Measurements from ENCODE around the gene FGD1. TPM values are rescaled to one million over a fixed set of nuclear protein-coding genes. Genes with fewer than 3 reads are reported as not detected.

The FGD1 gene
- total and polyA plus RNA-seq, 2 of the 8 experiments (the other 6 are each of a cell fraction or from before 2014, with no cell fraction given), result 6.8 to 34.9 TPM

- ChIA-PET CTCF (ENCODE audit: partially characterized antibody) (no interaction called here), POLR2A (ENCODE audit: partially characterized antibody) (interaction anchor here (0.6 kb wide), 1 partner anchor 645 kb away, joined by 3 read pairs; no protein-coding TSS in a partner anchor)
- no peaks in the 10 kb centered on the region for H3K36me3 ChIP-seq (ENCODE audit: control insufficient read depth in 2 of 4, insufficient read depth in 4 of 4, low read length in 3 of 4)
- H2BK15ac ChIP-seq (ENCODE audit: low read length), result no peak overlapping the region
- no peak overlapping the region for H3K4me2 ChIP-seq (ENCODE audit: insufficient read depth in 1 of 2, low read depth in 2 of 2, low read length in 2 of 2)
- no peaks in the 10 kb centered on the region for H4K20me1 ChIP-seq (replicated peaks in 1 of 2; ENCODE audit: control insufficient read depth in 1 of 2, insufficient read depth in 2 of 2, low read length in 2 of 2)
- no peak overlapping the region for H2BK20ac ChIP-seq (ENCODE audit: low read length)
- no peak overlapping the region for H2BK12ac ChIP-seq (ENCODE audit: low read depth, low read length)
- 86% methylated on average over 2 of the region's 2 CpGs; no CpG with 5 or more reads in 1 of the 2 experiments for WGBS, 2 experiments (ENCODE audit: extremely low coverage in 1 of 2, insufficient coverage in 1 of 2, insufficient read length in 1 of 2, insufficient replicate concordance in 2 of 2, low coverage in 1 of 2, low lambda C conversion rate in 2 of 2, missing lambda C conversion rate in 1 of 2)
- H3K18ac ChIP-seq (ENCODE audit: extremely low read depth, low read length), result no peak overlapping the region
- H3K9me3 ChIP-seq (ENCODE audit: insufficient read depth in 2 of 2, low read depth in 1 of 2, low read length in 1 of 2), result no peaks in the 10 kb centered on the region
- no peak overlapping the region for H3K23ac ChIP-seq (ENCODE audit: insufficient read length)
- H3K27ac ChIP-seq (ENCODE audit: low read depth, low read length), result no peak overlapping the region
- no peak overlapping the region for H2AK5ac ChIP-seq (ENCODE audit: low read depth, low read length)
- H3K23me2 ChIP-seq (ENCODE audit: low read depth, low read length), result no peaks in the 10 kb centered on the region
- no peaks in the 10 kb centered on the region for H3K27me3 ChIP-seq (replicated peaks in 1 of 4; ENCODE audit: control insufficient read depth in 3 of 4, extremely low read depth in 1 of 4, insufficient read depth in 3 of 4, low read length in 3 of 4)
- FAIRE-seq, result no peak
- no peak overlapping the region for H3K9ac ChIP-seq (replicated peaks in 1 of 4; ENCODE audit: extremely low read depth in 1 of 4, low read depth in 3 of 4, low read length in 3 of 4)
- DNase-seq (ENCODE audit: low read depth in 1 of 2, low spot score in 2 of 2), result no peak
- no peak overlapping the region for H2BK120ac ChIP-seq (replicated peaks; ENCODE audit: low read depth, low read length)
- no peak overlapping the region for H2AFZ ChIP-seq (ENCODE audit: low read length)
- no peak overlapping the region for H4K91ac ChIP-seq (replicated peaks; ENCODE audit: insufficient read length, low read length)
- H2BK5ac ChIP-seq (ENCODE audit: low read depth, low read length), result no peak overlapping the region
- TF ChIP-seq SRF (IDR thresholded peaks at IDR 0.05; ENCODE audit: low read depth, low read length) (no peak), EZH2 (IDR thresholded peaks at IDR 0.05; ENCODE audit: low read depth, low read length, severe bottlenecking) (no peak), RBBP5 (IDR thresholded peaks at IDR 0.05; ENCODE audit: borderline replicate concordance, low read depth, low read length) (no peak), CHD1 (IDR thresholded peaks at IDR 0.05; ENCODE audit: low read depth, low read length) (no peak), CBX8 (IDR thresholded peaks at IDR 0.05; ENCODE audit: borderline replicate concordance, low read depth, low read length) (no peak), SIN3A (conservative IDR thresholded peaks at IDR 0.05 in 1 of 2, IDR thresholded peaks at IDR 0.05 in 1 of 2; ENCODE audit: low read depth in 1 of 2, low read length in 2 of 2) (no peak), GTF2F1 (IDR thresholded peaks at IDR 0.05; ENCODE audit: borderline replicate concordance, low read depth, low read length) (no peak), TAF7 (optimal IDR thresholded peaks at IDR 0.05; ENCODE audit: borderline replicate concordance, low read depth, low read length) (no peak), ATF2 (IDR thresholded peaks at IDR 0.05; ENCODE audit: low read length) (no peak), POLR2A (IDR thresholded peaks at IDR 0.05; ENCODE audit: control extremely low read depth in 1 of 2, low read depth in 2 of 2, low read length in 2 of 2) (no peak), CREB1 (IDR thresholded peaks at IDR 0.05) (no peak), NRF1 (IDR thresholded peaks at IDR 0.05; ENCODE audit: low read depth, low read length) (no peak)
- H3K4me3 ChIP-seq (ENCODE audit: extremely low read depth in 1 of 4, insufficient read depth in 2 of 4, low read depth in 3 of 4, low read length in 4 of 4), result no peak overlapping the region
- H3K4me1 ChIP-seq (replicated peaks in 1 of 4; ENCODE audit: control insufficient read depth in 3 of 4, insufficient read depth in 4 of 4, low read length in 3 of 4), result no peaks in the 10 kb centered on the region
- no peaks in the 10 kb centered on the region for H3K79me1 ChIP-seq (ENCODE audit: low read depth, low read length)
- H3K4ac ChIP-seq (replicated peaks; ENCODE audit: insufficient read length, low read depth, low read length), result no peak overlapping the region
- H3K56ac ChIP-seq (replicated peaks; ENCODE audit: insufficient read length, low read depth, low read length), result no peak overlapping the region
- no peak overlapping the region for H4K5ac ChIP-seq (ENCODE audit: insufficient read length, low read depth, low read length)
- H3K14ac ChIP-seq (ENCODE audit: insufficient read length), result no peak overlapping the region
- no peak overlapping the region for H4K8ac ChIP-seq (ENCODE audit: extremely low read depth, insufficient read depth, low read length)
- H3K79me2 ChIP-seq (ENCODE audit: control insufficient read depth in 1 of 2, insufficient read depth in 2 of 2, low read length in 2 of 2), result no peaks in the 10 kb centered on the region
These were observed 60.9 kb downstream of the FGD1 start for GRCh38 chrX:54435121-54435520.
